GM21576 (cell line): Measurements from ENCODE around the gene ZHX3.

ENCODE experiments used
- ATAC-seq: cut with Tn5 transposase; IDR thresholded peaks from one replicate; pipeline ENCODE4 v1.9.1; 2021; ENCODE audit warnings: mild to moderate bottlenecking, moderate library complexity; ENCODE audit not compliant: unreplicated experiment

The ZHX3 gene

DNA sequence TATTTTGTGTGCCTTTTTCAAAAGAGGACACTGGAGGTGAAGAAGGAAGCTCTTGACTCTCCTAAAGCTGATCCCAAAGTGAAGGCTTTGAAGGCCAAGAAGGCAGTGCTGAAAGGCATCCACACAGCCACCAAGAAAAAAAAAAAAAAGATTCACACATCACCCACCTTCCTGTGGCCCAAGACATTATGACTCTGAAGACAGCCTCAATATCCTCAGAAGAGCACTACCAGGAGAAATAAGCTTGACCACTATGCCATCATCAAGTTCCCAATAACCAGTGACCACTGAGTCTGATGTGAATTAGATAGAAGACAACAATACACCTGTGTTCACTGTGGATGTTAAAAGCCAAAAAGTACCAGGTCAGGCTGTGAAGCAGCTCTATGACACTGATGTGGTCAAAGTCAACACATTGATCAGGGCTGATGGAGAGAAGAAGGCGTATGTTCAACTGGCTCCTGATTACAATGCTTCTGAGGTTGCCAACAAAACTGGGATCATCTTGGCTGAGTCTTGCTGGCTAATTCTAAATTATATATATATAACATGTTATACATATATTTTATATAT, 120.8 kb downstream of the ZHX3 start:
- no peak for ATAC-seq

- no peak for ATAC-seq
Observed at GRCh38 chr20:41192575-41192974, 125.0 kb downstream of the ZHX3 start.

DNA sequence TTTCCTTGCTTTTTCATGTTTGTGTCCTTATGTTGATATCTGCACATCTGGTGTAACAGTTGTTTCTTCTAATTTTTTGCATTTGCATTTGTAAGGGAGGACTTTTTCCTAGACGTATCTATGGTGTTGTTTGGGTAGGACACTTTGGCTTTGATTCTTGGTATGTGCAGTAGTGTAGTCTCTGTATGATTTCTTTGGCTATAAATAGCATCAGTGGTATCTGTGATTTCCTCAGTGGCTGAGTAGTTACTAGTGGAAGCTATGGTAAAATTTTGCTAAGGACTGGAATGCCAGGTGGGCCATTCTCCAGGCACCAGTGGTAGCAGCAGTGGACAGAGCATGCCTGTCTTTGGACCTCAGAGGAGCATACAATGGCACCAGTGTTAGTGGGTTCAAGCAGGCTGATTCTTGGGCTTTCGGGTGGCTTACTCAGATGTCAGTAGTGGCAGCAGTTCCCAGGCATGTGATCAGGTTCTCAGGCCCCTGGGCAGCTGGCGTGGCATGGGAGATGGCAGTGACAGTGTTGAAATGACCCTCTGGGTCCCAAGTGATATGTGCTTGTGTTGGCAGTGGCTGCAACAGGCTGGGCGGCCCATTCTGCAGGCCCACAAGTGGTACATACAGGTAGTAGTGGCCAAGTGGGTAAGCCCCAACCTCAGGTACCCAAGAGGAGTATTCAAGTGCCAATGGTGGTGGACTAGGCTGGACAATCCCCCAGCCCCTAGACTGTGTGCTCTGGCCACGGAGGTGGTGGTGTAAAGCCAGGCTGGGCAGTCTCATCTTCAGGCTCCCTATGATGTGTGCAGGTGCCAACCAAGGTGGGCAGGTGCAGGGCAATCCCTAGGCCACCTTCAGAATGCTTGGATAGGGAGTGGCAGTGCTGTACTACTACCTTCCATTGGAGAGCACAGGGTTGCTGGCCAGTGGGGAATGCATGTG, 125.7 kb downstream of the ZHX3 start:
- no peak for ATAC-seq

- ATAC-seq, result no peak
Observed at GRCh38 chr20:41187668-41188067, 129.9 kb downstream of the ZHX3 start.

GRCh38 chr20:41185013-41185757, 132.3 kb downstream of the ZHX3 start:
- no peak for ATAC-seq

GRCh38 chr20:41183831-41184230, 133.7 kb downstream of the ZHX3 start:
- no peak for ATAC-seq

DNA sequence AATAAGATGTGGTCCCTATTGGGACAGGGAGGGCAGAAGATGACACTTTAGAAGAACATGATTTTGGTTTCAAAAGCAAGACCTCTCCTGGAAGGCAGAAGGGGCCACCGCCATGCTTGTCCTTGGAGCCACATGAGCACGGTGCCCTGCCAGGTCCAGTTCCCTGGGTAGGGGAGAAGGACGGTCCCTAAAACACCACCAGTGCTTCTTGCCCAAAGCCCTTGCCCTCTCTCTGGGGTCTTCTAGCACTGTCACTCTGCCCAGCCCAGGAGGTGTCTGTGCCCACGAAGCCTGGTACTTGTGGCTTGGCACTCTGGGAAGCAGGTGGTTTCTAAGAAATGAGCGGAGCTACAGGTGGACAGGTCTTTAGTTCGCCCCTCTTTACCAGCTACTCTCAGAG, 134.1 kb downstream of the ZHX3 start:
- ATAC-seq, result no peak

- ATAC-seq, result no peak
Observed at GRCh38 chr20:41182296-41183212, 135.0 kb downstream of the ZHX3 start.

- ATAC-seq, result no peak
Observed at GRCh38 chr20:41181567-41181966, 136.0 kb downstream of the ZHX3 start.

DNA sequence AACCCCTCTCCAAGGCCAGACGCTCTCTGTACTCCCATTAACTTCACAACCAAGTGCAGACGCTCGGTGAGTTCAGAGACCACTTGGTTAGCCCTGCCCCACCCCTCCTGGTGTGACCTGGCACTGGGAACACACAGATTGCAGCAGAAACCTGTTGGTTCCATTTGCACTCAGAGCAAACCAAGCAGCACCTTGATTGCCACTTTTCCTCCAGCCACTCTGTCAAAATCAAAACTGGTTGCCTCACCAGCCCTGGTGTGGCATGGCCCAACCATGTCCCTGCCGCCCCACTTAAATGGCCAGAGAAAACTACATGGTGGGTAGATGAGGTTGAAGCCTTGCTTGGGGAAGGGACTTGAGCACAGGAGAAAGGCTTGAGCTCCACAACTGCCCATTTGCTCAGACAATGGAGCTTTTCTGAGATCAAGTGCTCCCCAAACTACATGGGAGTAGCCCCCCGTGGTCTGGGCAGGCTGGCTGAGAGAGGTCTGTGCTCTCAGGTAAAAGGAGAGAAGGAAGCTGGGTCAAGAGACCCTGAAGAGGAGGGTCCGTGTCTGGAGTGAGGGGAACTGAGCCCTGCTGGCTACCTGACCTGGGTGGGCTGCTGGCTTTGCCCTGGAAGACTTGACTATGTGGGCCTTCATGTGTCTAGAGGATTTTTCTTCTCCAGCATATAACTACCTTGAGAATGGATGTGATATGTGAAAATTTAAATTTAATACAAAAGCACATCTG, 136.8 kb downstream of the ZHX3 start:
- no peak for ATAC-seq

GRCh38 chr20:41179961-41180360, 137.6 kb downstream of the ZHX3 start:
- ATAC-seq, result no peak

GRCh38 chr20:41178904-41179432, 138.6 kb downstream of the ZHX3 start:
- no peak for ATAC-seq

GRCh38 chr20:41178495-41178894, 139.0 kb downstream of the ZHX3 start:
- no peak for ATAC-seq

GRCh38 chr20:41177636-41178035, 139.9 kb downstream of the ZHX3 start:
- no peak for ATAC-seq

DNA sequence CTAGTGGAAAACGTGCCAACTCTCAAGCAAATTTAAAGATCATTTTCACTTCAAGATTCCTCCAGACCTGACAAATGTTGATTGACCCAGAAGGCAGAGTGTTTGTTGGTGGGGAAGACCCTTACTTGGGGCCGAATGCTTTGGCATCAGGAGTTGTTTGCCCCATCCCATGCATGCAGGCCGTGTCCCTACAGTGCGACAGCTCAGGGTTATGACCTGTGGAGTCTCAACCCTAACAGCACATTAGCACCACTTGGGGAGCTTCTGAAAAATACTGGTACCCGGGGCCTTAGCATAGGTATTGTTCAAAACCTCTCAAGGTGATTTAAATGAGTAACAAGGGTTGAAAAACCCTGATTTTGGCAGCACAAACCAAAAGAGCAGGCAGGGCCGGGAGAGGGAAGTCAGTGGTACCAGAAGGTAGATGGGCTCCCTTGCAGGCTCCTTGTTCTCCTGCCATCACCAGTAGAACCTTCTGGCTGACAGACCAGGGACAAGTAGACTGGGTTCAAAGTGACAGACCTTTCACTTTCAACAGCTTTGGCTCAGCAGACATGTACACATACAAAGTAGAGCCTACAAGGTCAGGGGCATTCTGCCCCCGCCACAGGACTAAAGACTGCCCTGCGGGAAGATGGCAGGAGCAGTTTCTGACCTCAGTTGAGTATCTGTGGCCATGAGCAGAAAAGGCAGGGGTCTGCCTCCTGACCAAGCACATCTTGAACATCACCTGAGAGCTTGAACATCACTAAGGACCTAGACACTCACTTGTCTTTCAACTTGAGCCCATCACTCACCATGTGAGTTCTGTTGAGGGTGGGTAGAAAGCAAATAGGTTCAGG, 140.6 kb downstream of the ZHX3 start:
- no peak for ATAC-seq

DNA sequence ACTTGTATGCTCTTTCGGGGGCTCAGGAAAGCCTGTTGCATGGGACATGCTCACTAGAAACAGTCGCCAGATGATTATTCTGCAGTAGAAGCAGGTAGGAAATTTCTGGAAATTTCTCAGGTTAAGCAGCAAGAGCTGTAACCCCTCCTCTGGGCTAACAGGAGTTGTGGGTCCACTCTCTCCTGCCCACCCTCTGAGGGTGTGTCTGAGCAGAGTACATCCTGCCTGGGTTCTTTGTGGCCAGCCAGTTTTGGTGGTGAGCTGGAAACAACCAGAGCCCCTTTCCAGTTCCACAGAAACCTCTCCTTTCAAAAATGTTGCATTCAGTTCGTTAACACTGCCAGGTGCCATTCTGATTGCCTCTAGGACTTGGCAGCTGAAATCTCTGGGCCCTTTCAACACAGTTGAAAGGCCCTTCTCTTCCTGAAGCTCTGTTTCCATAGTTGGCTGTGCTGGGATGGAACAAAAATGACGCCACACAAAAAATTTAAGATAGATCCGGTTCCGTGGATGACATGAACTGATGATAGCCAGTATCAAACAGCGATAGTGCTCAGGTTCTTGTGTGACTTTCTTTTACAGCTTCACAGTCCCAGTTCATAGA, 141.7 kb downstream of the ZHX3 start:
- no peak for ATAC-seq

DNA sequence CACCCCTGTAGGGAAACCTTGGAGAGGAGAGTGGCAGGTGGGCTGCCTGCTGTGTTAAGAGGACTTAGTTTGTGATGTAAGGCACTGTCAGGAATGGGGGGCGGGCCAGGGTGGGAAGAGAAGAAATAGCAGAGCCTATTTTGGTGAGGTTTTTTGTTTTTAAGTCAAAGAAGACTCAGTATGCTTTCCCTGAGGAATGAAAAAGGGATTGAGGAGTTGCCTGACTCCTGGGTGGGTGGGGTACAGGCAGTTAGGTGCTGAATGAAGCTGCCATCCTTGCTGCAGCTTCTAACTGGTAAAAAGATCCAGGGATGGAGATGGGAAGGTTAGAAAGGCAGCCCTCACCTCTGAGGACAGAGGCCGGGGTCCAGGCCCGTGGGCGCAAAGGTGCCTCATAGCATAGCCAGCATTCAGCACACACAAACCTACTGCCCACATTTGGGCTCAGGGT, 142.3 kb downstream of the ZHX3 start:
- ATAC-seq, result no peak

- no peak for ATAC-seq
Observed at GRCh38 chr20:41174782-41175181, 142.7 kb downstream of the ZHX3 start.
